ENCODE measurements around the gene MXRA8.

MXRA8 gene

DNA sequence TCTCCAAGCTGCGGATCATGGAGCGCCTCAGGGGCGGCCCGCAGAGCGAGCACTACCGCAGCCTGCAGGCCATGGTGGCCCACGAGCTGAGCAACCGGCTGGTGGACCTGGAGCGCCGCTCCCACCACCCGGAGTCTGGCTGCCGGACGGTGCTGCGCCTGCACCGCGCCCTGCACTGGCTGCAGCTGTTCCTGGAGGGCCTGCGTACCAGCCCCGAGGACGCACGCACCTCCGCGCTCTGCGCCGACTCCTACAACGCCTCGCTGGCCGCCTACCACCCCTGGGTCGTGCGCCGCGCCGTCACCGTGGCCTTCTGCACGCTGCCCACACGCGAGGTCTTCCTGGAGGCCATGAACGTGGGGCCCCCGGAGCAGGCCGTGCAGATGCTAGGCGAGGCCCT is 31.1 kb downstream of the MXRA8 start:
- Histone ChIP-seq H2AFZ (ENCODE audit: low read depth, low read length) (no peak overlapping the region), H3K4me3 (ENCODE audit: low read depth in 1 of 2, low read length in 2 of 2) (no peak overlapping the region), H3K9me3 (ENCODE audit: insufficient read depth, low read length, severe bottlenecking) (no peaks in the 10 kb centered on the region), H3K27me3 (ENCODE audit: insufficient read depth, low read length, poor library complexity) (no peaks in the 10 kb centered on the region), H3K27ac (ENCODE audit: low read length) (no peak overlapping the region), H3K9ac (ENCODE audit: low read depth, low read length) (no peak overlapping the region), H4K20me1 (ENCODE audit: insufficient read depth, low read length) (peaks cover 57% of the 10 kb centered on the region), H3K79me2 (ENCODE audit: insufficient read depth, low read length) (peaks cover 41% of the 10 kb centered on the region), H3K36me3 (ENCODE audit: insufficient read depth, low read length) (peaks cover 27% of the 10 kb centered on the region), H3K4me2 (ENCODE audit: insufficient read depth, low read length) (no peak overlapping the region), H3K4me1 (ENCODE audit: insufficient read depth, low read length) (peaks cover 30% of the 10 kb centered on the region)
- TF ChIP-seq EZH2 (IDR thresholded peaks at IDR 0.05; ENCODE audit: borderline replicate concordance, low read depth, low read length, severe bottlenecking), result no peak
- TF ChIP-seq, protein P1, sequence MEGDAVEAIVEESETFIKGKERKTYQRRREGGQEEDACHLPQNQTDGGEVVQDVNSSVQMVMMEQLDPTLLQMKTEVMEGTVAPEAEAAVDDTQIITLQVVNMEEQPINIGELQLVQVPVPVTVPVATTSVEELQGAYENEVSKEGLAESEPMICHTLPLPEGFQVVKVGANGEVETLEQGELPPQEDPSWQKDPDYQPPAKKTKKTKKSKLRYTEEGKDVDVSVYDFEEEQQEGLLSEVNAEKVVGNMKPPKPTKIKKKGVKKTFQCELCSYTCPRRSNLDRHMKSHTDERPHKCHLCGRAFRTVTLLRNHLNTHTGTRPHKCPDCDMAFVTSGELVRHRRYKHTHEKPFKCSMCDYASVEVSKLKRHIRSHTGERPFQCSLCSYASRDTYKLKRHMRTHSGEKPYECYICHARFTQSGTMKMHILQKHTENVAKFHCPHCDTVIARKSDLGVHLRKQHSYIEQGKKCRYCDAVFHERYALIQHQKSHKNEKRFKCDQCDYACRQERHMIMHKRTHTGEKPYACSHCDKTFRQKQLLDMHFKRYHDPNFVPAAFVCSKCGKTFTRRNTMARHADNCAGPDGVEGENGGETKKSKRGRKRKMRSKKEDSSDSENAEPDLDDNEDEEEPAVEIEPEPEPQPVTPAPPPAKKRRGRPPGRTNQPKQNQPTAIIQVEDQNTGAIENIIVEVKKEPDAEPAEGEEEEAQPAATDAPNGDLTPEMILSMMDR (IDR thresholded peaks at IDR 0.05; ENCODE audit: borderline replicate concordance, extremely low read depth, low read length, poor library complexity, severe bottlenecking), result no peak
- DNase-seq (no peak), ATAC-seq (ENCODE audit: insufficient read depth, low read depth) (no peak)

- H4K20me1 ChIP-seq (ENCODE audit: insufficient read depth, low read length), result peaks cover 62% of the 10 kb centered on the region
- no peak overlapping the region for H3K27ac ChIP-seq (ENCODE audit: low read length)
- H3K9ac ChIP-seq (ENCODE audit: low read depth, low read length), result peak overlapping the region; percentile 91
- TF ChIP-seq, protein P1 (IDR thresholded peaks at IDR 0.05; ENCODE audit: borderline replicate concordance, extremely low read depth, low read length, poor library complexity, severe bottlenecking), result no peak
- TF ChIP-seq EZH2 (IDR thresholded peaks at IDR 0.05; ENCODE audit: borderline replicate concordance, low read depth, low read length, severe bottlenecking), result no peak
- peaks cover 42% of the 10 kb centered on the region for H3K4me1 ChIP-seq (ENCODE audit: insufficient read depth, low read length)
- H3K36me3 ChIP-seq (ENCODE audit: insufficient read depth, low read length), result peaks cover 37% of the 10 kb centered on the region
- no peak for ATAC-seq (ENCODE audit: insufficient read depth, low read depth)
- H3K79me2 ChIP-seq (ENCODE audit: insufficient read depth, low read length), result peaks cover 53% of the 10 kb centered on the region
- no peak overlapping the region for H2AFZ ChIP-seq (ENCODE audit: low read depth, low read length)
- H3K27me3 ChIP-seq (ENCODE audit: insufficient read depth, low read length, poor library complexity), result no peaks in the 10 kb centered on the region
- no peak for DNase-seq
- H3K9me3 ChIP-seq (ENCODE audit: insufficient read depth, low read length, severe bottlenecking), result no peaks in the 10 kb centered on the region
- peak overlapping the region; percentile 100 for H3K4me2 ChIP-seq (ENCODE audit: insufficient read depth, low read length)
- peak overlapping the region in 1 of 2 experiments; percentile 99; a peak in 2 of 4 replicates for H3K4me3 ChIP-seq (ENCODE audit: low read depth in 1 of 2, low read length in 2 of 2)
Measured at GRCh38 chr1:1326075-1326605, 32.2 kb downstream of the MXRA8 start.

GRCh38 chr1:1325288-1326074 is 32.9 kb downstream of the MXRA8 start:
- peaks cover 48% of the 10 kb centered on the region for H3K4me1 ChIP-seq (ENCODE audit: insufficient read depth, low read length)

More at GRCh38 chr1:1325288-1326074, 32.9 kb downstream of the MXRA8 start:
- Histone ChIP-seq H3K9ac (ENCODE audit: low read depth, low read length) (peak overlapping the region; percentile 91), H3K4me2 (ENCODE audit: insufficient read depth, low read length) (peak overlapping the region; percentile 100), H3K27ac (ENCODE audit: low read length) (peak overlapping the region; percentile 75), H3K9me3 (ENCODE audit: insufficient read depth, low read length, severe bottlenecking) (no peaks in the 10 kb centered on the region), H3K27me3 (ENCODE audit: insufficient read depth, low read length, poor library complexity) (no peaks in the 10 kb centered on the region), H3K36me3 (ENCODE audit: insufficient read depth, low read length) (peaks cover 44% of the 10 kb centered on the region), H4K20me1 (ENCODE audit: insufficient read depth, low read length) (peaks cover 69% of the 10 kb centered on the region), H3K79me2 (ENCODE audit: insufficient read depth, low read length) (peaks cover 59% of the 10 kb centered on the region), H2AFZ (ENCODE audit: low read depth, low read length) (peak overlapping the region; percentile 90; the same call in 1 of the 2 replicates), H3K4me3 (ENCODE audit: low read depth in 1 of 2, low read length in 2 of 2) (peak overlapping the region; percentile 76 to 99; a peak in 3 of 4 replicates)
- DNase-seq, result no peak
- 0 out of 3 replicates have a peak, but pooled peaks have one; percentile 0 for ATAC-seq (ENCODE audit: insufficient read depth, low read depth)
- TF ChIP-seq, protein P1 (IDR thresholded peaks at IDR 0.05; ENCODE audit: borderline replicate concordance, extremely low read depth, low read length, poor library complexity, severe bottlenecking), result no peak
- no peak for TF ChIP-seq EZH2 (IDR thresholded peaks at IDR 0.05; ENCODE audit: borderline replicate concordance, low read depth, low read length, severe bottlenecking)

All from DND-41 (cell line).